Superior temporal gyrus (tissue), 1 donor: Measurements from ENCODE around the gene ACTN1.

Experiments used
- DNase-seq: peaks from one replicate; pipeline ENCODE4 v3.0.0-alpha.2; 2016; ENCODE audit errors: extremely low spot score

Gene ACTN1

DNA sequence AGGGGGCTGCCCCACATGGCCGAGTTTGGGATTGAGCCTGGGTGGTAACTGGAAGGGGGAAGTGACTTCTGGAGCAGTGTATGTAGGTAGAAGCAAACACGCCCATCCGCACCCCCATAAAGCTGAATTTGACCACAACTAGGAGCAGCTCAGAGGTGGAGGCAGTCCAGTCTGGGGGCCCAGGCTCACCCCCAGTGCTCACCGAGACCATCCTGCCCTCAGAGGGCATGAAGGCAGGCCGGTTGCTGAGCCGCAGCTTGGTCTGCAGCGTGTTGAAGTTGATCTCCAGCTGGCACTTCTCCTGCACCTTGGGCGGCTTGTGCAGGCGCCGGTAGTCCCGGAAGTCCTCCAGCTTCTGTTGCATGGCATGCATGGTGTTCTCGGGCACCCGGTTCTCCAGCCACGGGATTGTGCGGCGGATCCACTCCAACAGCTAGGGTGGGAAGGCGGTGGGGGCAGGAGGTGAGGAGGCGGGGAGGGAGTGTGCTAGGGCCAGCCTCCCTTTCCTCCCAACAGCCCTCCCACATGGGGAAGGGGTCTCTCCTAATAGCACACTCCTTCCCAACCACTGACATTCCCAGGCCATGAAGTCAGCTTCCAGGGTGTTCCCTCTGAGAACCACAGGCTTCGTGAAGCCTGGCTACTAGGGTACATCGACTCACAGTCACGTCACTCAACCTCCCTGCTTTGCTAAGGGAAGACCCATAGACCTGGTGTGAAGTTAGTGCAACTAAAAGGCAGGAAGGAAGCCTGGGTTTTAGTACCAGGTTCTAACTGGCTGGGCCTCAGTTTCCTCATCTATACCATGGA is 87.0 kb downstream of the ACTN1 start:
- DNase-seq = no peak

DNA sequence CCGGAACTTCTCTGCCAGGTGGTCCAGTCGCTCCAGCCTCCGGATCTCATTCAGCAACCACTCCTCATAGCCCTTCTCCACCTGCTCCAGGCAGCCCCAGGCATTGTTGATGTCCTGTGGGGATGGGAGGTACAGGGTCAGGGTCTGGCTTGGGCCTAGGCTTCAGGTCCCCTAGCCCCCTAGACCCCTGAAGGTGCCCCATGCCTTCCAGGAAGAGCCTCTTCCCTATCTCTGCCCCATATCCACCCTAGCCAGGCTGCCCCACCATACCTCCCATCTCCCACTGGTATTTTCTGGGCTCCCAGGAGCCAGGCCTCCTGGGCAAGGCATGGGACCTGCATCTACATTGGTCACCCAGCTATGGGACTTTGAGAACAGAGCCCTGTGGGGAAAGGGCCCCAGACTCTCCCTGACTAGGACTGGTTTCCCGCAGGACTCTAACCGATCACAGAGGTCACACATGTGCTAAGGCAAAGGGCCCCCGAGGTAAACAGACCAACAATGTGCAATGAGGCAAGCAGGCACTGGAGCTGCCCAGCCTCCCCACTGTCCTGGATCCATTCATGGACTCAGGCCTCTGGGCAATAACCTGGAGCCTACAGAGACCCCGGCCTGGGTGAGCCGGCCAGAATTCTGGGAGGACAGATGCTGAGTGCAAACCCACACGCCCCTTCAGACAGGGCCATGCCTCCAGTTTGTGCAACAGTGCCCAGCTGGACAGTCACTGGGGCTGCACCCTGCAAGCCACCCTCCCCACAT is 88.8 kb downstream of the ACTN1 start:
- DNase-seq = no peak

DNA sequence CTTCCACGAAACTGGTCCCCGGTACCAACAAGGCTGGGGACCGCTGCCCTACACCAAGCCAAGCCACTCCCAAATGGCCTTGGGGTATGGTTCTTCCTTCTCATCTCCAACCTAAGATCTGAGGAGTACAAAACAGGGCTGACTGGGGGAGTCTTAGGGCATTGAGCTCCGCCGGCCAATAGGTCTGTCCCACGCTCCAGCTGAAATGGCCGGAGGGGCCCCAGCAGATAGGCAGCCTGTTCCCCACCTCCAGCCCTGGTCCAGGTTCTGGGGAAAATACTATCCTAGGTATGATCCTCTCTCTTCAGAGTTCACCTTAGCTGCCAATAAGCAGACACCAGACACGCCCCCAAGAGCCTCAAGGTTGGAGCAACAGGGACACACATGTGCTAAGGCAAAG is 90.2 kb downstream of the ACTN1 start:
- no peak for DNase-seq

DNA sequence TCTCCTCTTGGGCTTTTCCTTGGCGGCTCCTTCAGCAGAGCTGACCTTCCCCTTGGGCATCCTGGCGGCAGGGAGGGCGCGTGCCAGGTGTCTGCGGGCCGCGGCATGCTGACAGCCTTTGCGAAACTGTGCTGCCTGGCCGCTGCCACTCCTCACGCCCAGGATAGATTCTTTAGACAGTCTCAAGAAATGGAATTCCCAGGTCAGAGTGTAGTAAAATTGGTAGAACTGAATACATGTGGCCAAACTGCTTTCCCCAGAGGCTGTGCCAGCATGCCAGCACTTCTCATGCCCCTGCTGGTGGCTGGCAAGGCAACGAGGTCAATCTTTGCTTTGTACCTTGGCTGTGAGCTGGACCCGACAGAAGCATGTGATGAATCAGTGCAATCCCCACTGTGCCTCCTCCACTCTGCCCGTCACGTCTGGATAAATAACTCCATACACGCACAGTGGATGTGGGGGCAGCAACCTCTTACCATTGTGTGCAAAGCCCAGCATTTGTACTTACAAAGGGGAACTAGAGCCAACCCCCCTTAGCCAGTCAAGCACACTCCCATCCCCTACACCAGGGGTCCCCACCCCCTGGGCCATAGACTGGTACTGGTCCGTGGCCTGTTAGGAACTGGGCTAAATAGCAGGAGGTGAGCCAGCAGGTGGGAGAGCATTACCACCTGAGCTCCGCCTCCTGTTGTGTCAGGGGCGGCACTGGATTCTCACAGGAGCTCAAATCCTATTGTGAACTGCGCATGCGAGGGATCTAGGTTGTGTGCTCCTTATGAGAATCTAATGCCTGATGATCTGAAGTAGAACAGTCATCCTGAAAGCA is 90.9 kb downstream of the ACTN1 start:
- no peak for DNase-seq

DNA sequence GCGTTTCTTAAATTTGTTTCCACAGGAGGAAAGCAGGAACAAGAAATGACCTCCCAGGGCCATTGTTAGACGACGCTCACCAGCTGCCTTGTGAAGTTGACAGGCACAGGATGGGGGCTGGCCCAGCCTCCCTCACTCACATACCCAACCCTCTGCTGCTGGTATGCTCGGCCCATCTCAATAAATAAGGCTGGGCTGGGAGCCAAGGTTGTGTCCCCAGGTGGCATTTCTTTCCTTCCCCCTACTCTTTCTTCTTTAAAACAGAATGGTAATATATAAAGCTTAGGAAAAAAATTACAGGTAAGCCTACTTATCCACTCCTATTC is 93.0 kb downstream of the ACTN1 start:
- no peak for DNase-seq

DNA sequence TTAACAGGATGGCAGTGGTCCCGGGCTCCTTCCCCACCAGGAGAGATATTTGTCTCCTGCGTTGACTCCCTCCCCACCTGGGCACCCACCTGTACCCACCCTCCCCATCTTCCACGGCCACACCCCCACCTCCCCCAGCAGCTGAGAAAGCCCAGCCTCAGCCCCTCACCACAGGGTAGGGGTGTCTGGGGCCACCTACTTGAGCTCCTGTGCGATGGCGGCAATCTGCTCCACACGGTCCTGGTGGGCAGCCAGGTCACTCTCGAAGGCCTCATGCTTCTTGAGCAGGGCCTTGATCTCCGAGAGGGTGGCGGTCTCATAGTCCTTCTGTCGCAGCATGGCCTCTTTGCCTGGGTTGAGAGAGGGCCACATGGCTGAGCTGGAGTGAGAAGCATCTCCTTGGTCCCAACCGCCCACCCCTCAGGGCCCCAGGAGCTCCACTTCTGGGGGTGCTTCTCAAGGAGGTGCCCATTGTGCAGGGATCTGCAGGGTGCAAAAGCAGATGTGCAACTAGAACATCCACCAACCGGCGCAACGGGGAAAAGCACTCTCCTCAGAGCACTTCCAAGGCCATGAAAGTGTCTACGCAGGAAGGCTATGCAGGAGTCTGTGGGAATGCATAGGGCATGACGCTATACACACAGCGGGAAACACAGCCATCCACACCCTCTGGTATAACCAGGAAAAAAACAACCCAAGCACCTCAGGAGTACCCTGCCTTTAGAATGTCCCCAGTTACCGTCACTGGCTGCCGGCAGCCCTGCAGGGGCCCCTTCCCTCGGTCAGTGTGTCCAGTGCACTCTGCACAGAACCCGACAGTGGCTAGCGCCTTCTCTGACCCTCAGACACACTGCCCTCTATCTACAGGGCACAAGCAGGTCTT is 93.6 kb downstream of the ACTN1 start:
- no peak for DNase-seq

DNA sequence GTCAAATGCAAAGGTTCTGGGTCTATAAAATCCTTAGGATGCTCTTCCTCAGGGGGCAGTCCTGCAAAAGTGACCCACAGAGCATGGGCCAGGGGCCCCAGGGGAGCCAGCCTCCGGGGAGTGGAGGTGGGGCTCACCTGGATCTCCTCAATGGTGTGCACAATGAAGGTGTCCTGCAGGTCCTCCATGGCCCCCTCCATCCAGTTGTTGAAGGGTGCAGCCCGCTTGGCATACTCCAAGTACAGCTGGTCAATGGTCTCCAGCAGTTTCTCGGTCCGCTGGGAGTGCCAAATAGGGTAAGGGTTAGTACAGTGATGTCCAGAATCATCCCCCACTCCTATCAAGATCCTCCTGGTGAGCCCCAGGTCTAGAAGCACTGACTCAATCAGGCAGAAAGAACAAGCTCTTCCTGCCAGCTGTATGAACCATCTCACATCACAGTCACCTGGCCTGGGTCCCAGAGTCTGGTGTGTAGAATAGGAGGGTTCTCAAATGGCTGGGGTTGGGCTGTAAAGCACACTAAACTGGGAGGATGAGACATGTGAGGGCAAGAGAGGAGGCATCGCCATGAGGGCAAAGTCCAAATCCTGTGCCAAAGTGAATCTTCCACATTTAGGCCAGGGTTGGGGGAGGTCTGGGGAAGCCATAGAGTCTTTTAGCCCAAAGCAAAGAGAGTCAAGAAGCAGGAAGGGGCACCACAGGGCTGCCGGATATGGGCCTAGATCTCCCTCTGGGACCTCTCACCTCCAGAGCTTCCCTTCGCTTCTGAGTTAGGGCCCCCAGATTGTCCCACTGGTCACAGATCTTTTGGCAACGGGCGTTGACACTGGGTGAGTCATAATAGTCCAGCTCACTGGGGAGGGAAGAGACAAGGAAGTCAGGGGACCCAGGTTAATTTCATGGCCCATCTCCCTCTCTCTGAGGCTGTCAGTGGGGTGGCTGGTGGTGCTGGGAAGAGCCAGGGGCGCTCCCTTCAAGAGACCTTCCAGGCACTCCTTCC is 94.8 kb downstream of the ACTN1 start:
- no peak for DNase-seq

DNA sequence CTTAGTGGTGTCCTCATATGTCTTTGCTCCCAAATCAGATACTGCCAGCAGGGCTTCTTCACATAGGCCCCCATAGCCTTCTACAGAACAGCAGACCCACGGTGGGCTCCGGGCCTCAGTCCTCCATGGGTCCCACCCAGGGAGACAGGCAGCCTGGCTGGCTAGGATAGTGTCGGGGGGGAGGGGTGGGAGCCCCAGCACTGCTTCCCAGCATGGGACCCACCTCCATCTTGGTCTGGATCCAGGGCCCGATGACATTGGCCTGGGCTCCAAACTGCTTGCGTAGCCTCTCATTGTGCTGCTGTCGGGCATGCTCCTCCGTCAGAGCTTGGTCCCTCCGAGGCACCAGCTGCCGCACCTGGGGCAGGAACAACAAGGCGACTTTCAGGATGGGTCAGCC is 96.9 kb downstream of the ACTN1 start:
- DNase-seq = no peak

DNA sequence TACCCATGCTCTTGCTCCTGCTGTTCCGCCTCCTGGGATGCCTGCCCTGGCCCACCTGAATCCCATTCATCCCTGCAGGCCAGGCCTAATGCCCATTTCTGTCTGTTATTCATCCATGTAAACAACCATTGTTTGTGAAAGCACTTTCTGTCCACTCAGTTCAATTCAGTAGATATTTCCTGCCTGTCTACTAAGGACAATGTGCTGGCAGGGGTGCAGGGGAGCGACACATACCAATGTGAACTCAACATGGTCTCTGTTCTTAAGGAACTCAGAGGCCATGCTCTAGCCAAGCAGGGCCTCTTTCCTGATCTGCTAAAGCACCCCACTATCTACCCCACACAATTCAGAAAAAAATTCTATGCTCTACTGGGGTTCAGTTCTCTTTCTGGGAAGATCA is 97.7 kb downstream of the ACTN1 start:
- no peak for DNase-seq

DNA sequence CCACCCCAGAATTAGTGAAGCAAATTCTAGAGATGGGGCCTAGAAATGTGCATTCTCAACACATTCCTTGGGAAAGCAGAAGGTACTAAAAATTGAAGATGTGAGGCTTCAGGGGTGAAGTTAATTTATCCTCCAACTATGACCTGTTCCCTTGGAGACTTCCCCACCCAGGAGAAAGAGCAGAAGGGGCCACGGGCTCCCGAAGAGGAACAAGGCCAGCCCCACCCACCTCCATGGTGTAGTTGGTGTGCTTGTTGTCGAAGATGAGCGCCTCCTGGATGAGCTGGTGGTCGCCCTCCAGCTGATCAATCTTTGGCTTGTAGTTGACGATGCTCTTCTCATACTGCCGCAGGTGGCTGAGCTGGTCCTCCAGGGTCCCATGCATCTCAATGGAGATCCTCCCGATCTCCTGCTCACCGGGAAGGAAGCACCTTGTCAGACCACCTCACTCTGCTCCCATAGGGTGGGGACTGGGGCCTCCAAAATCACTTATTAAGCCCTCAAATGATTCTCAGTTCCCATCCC is 98.5 kb downstream of the ACTN1 start:
- DNase-seq = no peak

DNA sequence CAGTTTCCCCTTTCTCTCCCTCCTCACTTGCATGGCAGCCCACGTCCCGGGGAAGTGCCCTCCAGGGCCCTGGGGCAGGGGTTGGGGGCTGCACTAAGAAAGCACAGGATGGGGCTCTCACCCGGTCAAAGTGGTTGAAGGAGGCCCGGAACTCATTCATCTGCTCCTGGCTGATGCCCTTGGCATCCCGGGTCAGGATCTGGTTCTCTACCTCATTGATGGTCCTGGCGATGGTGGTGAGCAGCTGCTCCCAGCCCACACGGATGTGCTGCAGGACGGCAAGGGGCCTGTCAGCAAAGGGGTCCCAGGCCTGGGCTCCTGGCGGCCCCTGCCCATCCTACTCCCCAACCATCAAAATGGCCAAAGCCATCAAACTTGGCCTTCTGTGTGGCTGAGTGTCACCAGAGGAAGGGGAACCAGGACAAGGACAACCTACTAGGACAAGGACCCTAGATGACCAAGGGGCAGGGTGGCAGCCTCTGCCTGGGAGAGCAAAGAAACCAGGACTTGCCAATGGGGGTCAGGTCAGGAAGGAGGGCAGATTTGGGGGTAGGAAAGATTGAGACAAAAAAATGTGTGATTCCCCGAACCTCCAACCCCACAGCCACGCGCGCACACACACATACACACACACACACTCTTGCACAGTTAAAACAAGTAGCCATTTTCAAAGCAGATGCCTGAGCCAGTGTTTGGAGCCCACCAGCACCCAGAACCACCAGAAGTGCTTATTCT is 99.1 kb downstream of the ACTN1 start:
- no peak for DNase-seq

DNA sequence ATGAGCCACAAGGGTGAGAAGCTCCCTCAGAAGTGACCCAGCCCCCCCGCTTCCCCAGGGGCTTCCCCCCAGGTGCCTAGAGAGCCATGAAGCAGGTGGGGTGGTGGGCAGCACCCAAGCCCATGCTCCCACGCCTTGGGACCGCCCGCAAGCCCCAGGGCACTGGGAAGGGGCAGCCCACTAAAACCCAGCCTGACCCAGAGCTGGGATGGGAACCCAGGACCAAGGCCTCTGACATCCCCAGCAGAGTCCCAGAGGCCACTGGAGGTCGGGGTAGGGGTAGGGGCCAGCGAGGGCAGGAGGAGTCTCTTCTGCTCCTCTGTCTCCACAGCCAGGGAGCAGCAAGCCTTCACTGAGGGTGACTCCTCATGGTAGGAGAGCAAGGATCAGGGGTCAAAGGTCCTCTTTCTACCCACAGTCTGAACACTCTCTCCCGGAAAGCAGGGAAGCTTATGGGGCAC is 99.8 kb downstream of the ACTN1 start:
- DNase-seq = no peak

DNA sequence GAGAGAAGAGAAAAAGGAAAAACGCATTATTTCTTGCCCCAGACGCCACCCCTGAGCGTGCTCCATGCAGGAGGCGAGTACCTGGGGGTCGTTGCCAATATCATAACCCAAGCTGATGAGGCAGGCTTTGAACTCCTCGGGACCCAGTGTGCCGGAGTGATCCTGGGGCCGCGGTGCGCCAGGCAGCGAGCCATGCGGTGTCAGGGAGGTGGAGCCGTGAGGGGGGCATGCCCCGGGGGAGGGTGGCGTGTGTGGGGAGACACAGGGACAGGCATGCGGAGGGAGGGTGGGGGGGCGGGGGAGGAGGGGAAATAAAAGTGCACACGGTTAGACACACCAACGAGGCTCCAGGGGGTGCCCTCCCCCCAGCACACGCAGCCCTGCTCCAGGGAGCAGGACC is 100.2 kb downstream of the ACTN1 start:
- no peak for DNase-seq

DNA sequence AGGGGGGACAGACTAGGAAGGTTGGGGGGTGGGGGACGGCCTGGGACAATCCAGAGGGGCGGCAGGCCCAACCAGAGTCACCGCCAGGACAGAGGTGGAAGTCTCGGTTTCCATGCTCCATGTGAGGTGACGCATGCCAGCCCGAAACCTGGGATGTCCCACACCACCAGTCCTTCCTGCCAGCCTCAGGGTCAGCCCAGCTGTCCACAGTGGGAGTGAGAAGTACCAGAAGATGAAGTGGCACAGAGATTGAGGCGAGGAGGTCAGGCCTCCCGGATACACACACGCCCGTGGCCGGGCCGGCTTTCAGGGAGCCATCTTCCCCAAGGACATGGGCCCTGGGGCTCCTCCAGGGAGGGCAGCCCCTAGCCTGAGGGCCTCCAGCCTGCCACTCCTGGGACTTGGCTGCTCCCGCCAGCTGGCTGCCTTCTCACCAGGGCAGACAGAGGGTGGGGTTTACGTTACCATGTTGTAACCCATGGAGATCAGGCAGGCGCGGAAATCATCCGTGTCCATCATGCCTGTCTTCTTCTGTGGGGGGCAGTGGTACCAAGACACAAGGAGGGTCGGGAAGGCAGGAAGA is 101.0 kb downstream of the ACTN1 start:
- DNase-seq = no peak

DNA sequence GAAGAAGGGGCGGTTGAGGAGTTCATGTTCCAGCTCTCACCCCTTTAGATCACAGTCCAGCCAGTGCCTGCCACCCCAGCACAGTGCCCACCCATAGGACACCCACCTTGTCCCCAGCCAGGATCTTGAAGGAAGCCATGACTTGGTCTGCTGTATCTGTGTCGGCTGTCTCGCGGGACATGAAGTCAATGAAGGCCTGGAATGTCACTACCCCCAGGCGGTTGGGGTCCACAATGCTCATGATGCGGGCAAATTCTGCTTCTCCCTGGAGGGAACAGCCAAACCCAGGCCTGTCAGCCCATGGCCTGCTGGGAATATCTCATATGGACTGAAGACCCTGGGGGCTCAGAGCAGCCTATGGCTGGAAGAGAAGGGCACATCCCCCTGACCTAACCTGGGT is 102.1 kb downstream of the ACTN1 start:
- no peak for DNase-seq

DNA sequence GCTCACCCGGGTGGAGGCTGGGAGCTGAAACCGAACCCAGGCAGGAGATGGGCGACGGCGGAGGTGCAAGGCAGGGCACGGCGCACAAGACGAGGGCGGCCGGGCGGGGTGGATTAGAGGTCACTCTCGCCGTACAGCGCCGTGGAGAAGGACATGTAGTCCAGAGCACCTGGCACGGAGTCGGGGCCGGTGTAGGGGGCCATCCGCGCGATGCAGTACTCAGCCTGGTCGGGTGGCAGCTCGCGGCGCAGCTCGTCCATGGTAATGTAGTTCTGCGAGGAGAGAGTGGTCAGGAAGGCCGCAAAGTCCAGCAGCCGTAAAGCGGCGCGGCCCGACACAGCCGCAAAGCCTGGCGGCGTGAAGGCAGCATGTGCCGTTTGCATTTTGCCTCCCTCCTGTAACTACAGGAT is 104.4 kb downstream of the ACTN1 start:
- no peak for DNase-seq

DNA sequence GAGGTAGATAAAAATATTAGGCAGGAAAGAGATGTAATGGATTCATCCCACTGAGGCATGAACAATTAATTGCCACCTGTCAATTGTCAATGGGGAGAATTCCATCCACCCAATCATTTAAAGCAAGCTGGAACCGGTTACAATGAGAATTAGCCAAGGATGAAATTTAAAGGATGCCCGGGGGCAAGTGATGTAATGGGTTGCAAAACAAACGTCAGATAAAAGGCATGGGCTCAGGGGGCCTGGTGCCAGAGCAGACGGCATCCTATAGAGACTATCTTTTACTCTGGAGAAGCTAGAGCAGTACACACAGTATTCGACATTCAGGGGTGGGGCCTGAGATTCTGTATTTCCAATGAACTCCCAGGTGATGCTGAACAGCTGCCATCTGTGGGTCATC is 105.7 kb downstream of the ACTN1 start:
- no peak for DNase-seq

DNA sequence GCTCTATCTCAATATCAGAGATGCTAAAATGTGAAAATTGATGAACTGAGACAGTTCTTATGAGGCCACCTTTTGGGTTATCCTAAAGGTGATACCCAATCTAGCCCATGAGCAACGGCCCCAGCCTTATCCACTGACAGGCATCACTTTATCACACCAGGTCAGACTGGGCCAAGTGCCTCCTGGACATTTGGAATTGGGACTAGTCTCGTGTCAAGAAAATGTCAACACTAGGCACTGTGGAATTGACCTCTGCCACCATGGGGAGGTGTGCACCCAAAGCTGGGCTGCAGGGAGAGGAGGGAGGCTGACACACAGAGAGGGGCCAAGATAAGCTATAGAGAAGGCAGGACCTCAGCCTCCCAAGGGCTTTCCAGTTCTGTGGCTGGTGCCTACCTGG is 107.7 kb downstream of the ACTN1 start:
- DNase-seq = no peak

DNA sequence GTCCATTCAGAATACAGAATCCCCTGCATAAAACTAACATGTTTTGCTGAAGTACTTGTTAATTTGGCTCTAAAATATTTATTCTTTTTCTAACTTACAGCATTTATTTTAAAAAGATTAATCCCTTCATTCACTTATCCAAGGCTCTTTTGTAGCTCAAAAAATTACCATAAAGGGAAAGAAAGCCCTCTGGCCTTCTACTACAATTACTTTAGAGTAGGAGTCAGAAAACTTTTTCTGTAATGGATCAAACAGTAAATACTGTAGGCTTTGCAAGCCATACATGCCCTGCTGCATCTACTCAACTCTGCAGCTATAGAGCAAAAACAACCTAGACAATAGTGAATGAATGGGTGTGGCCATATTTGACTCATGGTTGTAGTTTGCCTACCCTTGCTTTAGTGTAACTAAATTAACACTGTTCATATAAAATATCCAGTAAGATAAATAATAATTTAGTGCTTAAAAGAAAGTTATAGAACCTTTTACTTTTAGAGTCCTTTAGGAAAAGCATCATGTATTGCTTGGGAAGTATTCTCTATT is 112.0 kb downstream of the ACTN1 start:
- DNase-seq = no peak
